Amygdala (tissue), 56 donors: ENCODE measurements around the gene RASL11B.

Source experiments
- DNase-seq, 56 donors: peaks; one replicate each; lab custom pipeline; 2025; lab: John Stamatoyannopoulos, UW

RASL11B gene

DNA sequence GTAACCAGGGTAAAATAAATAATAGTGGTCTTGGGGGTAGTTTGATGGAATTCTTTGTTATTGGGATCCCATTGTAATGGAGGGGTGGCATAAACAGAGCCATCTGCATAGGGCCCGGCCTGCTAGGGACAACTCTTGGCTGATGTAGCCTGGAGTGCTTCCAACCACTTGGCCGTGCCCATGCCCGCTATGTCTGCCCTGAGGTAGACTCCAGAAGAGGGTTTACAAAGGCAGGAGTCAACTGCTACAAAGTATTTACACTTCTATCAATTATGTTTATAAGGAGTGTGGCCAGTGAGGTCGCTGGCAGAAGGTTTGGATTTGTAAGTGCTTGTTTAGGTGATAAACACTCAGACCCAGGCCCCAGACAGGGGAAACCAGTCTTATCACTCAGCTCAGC, 8.1 kb downstream of the RASL11B start:
- peak in 3 of 56 donors; percentile 3 to 25 (median 7) for DNase-seq

GRCh38 chr4:52873191-52873590, 11.1 kb downstream of the RASL11B start:
- peak in 3 of 56 donors; percentile 1 to 7 (median 2) for DNase-seq

DNA sequence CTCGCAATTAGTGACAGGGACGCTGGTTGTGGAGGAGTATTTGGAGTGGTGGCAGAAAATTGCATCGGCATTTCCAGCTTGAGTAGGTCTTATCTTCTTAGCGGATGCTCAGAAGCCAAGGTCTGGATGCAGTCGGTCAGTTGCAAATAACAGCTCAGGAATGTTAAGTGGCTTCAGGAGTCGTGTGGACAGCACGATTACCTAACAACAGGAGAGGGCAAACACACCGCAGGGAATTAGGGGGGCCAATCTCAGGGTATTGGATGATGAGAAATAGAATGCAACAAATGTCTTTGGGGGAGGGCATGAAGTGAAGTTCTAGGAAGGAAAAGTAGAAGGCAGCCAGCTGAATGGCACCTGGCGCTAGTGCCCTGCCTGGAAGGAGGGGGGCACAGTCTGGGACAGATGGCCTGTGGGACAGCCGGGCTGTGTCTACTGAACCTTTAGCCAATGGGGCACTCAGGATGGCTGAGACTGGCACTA, 11.8 kb downstream of the RASL11B start:
- no peak for DNase-seq

- no peak for DNase-seq
Observed at GRCh38 chr4:52874948-52875347, 12.8 kb downstream of the RASL11B start.

DNA sequence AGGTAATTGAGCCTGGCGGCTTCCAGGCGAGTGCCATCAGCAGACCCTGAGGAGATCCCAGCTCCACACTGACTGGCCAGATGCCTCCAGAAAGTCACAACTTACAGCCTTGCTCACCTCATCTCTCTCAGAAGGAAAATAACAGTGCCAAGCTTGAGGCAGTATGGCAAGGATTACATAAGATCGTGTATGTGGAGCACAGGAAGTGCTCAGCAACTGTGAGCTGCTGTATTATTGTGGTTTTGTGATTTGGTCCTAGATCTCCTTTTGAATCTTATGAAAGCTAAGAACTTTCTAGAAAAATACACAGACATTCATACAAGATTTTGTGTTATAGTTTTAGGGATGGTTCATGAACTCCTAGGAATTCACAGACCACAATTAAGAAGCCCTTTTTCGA, 14.0 kb downstream of the RASL11B start:
- no peak for DNase-seq

DNA sequence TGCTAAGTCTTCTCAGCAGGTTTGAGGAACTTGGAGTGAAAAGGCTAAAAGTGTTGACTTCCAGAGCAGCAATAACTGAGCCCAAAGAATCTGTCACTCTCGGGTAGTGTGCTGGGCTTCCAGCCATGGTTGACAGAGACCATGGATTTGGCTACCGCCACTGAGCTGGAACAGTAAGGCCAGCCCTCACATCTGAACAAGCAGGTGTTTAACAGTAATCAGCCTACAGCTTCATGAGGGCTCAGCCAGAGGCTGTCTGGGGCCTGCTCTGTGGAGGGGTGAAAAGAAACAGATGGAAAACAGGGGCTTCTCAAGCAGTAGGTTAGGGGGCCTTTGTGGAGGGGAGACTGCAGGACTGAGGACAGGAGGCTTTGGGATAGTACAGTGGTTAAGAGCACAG, 14.9 kb downstream of the RASL11B start:
- DNase-seq: no peak

GRCh38 chr4:52877694-52878093, 15.6 kb downstream of the RASL11B start:
- DNase-seq: no peak

DNA sequence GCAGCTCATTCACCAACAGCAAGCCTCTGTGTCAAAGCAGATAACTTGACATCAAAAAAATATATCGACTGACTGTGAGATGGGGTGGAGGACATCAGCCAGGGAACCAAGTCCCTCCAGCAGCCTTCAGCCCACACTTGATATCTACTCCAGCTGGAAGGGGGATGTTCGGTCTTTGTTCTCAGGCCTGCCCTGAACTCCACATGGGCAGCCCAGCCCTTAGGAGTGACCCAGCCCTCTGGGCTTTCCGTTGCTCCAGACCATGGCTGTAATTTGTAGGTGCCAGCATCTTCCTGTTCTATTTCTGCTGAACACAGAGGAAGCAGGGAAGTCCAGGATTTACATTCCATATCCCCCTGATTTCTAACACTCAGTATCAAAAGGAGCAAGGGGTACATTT, 17.4 kb downstream of the RASL11B start:
- DNase-seq: no peak

GRCh38 chr4:52880994-52881393, 18.9 kb downstream of the RASL11B start:
- DNase-seq: no peak

- DNase-seq: no peak
Observed at GRCh38 chr4:52883183-52883621, 21.1 kb downstream of the RASL11B start.

DNA sequence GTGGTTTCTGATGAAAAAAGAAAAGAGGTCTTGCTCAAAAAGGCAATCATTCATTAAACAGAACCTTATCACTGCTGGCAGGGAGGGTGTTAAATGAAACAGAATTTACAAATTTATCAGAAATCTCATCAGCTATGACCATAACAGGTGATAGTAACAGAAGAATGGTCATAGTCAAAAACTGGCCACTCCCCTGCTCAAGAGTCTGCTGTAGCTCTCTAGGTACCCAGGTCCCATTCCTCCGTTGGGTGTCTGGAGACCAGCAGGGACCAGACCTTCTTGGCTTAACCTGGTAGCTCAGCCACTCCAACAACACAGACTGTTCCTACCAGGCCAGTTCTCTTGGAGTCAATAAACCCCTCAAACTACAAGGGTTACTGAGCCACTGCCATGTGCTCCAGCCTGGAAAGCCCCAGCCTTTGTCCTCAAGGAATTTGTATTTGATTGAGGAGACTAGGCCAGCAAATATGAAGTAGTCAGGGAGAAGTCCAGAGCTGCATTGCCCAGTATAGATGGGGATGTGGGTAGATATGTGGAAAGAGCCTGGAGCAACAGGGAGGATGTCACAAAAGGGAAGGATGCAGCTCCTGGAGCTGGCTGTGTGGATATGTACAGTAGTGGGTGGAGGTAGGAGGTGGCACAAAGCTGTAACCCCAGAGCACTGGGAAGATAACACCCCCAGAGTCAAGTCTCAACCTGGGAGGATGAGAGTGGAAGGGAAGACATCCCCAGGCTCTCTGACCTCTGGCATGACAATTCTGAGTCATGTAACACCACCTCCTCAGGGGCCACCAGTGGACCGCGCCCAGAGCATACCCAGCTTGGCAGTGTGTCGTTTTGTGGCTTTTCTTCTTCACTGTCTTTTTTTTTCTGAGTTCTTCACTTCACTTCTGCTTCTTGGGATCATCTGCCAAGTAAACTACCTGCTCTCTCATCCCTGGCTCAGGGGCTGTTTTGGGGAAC, 21.9 kb downstream of the RASL11B start:
- no peak for DNase-seq

GRCh38 chr4:52884994-52885393, 22.9 kb downstream of the RASL11B start:
- DNase-seq: no peak

GRCh38 chr4:52889354-52889753, 27.2 kb downstream of the RASL11B start:
- DNase-seq: no peak

GRCh38 chr4:52889778-52890520, 27.8 kb downstream of the RASL11B start:
- DNase-seq: no peak

GRCh38 chr4:52890521-52890791, 28.3 kb downstream of the RASL11B start:
- no peak for DNase-seq

DNA sequence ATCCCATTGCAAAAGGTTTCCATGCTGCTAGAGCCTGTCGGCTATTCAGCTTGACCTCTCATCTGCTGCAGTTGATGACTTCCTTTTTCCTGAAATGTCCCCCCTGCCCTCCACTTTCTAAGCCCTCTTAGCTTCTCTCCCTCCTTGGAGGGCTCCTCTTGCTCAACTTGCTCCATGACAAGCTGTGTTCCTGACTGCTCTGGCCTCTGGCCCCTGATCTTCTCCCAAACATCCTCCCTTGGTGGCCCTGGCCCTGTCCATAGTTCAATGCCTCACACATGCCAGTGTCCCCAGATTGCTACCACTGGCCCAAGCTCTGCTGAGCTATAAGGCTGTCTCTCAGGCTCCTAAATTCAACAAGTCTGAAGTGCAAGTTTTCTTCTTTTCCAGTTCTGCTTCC, 29.6 kb downstream of the RASL11B start:
- DNase-seq: no peak

GRCh38 chr4:52892880-52893279, 30.8 kb downstream of the RASL11B start:
- DNase-seq: no peak

GRCh38 chr4:52894443-52894842, 32.3 kb downstream of the RASL11B start:
- DNase-seq: no peak

GRCh38 chr4:52903273-52903672, 41.2 kb downstream of the RASL11B start:
- DNase-seq: no peak

- DNase-seq: no peak
Observed at GRCh38 chr4:52904421-52904820, 42.3 kb downstream of the RASL11B start.

DNA sequence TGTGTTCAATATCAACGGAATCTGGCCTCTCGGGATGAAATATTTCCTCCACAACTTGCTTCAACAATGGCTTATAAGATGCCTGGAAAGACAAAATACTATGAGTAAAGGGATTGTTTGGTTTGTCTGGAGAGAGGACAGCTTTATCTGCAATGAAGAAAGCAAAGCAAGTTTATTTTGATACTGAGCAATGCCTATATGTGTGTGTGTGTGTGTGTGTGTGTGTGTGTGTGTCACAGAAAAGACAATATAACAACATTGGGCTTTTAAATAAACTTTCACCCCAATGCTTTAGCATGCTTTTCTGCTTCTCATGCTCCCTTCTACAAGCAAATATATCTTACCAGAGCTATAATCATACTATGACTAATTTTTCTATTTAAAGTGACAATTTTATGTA, 45.4 kb downstream of the RASL11B start:
- DNase-seq: no peak

GRCh38 chr4:52910115-52910514, 48.0 kb downstream of the RASL11B start:
- DNase-seq: no peak
